GM10847 (cell line): Measurements from ENCODE around the gene STX18.

Experiments
- POLR2A ChIP-seq: IDR thresholded peaks from 2 replicates; pipeline ENCODE4 v1.6.1; 2011; ENCODE audit not compliant: insufficient read length; ENCODE audit errors: extremely low read depth

Gene STX18

DNA sequence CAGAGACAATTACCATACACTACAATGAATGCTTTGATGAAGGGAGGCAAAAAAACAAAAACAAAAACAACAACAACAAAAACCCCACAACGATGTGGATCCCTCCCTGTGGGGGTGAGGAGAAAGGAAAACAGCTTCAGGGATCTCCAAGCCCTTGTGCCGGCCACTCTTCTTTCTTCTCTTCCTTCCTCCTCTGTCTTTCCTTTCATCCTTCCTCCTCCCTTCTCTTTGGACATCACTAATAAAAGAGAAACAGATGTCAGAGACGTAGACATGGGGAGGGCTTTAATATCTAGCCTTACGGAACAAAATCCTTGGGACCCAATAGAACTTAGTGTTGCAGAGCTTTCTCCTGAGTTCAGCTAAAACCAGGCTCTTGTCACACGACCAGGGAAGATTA is 18.8 kb upstream of the STX18 start:
- no peak for TF ChIP-seq POLR2A

- TF ChIP-seq POLR2A, result no peak
Measured at GRCh38 chr4:4560136-4560535, 18.3 kb upstream of the STX18 start.

DNA sequence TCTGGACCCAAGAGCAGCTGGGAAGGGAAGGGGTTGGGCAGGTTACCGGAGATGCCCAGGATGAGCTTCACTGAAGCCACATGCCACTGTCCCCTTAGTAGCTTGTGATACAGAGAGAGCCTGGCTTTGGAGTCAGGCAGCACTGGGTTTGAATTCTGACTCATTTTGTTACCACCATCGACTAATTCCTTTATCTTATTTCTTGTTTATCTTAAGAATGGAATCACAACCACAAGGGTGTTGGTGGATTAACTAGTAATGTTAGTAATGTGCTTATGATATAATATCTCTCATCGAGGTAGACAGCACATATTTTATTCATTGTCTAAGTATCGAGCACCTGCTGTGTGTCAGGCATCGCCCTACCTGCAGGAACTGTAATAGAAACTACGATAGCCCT is 17.7 kb upstream of the STX18 start:
- TF ChIP-seq POLR2A, result no peak

DNA sequence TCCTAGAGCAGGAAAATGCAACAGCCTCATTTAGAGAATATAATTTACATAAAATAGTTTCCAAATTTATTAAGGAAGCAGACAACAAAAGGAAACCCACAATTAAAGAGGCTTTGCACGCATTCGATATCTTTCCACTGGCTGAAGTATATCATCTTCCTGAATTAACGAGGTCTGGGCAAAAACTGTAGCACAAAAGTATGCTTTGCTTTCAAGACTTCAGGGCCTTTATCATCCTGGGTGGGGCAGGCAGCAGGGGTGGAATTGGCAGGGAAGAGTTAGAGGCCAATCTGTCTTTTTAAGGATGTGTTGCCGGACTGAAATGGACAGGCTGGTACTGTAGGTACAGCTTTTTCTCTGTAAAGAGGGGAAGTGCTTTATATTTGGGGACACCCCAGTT is 17.0 kb upstream of the STX18 start:
- no peak for TF ChIP-seq POLR2A

- no peak for TF ChIP-seq POLR2A
Measured at GRCh38 chr4:4555916-4556315, 14.1 kb upstream of the STX18 start.

- no peak for TF ChIP-seq POLR2A
Measured at GRCh38 chr4:4554234-4554633, 12.4 kb upstream of the STX18 start.

DNA sequence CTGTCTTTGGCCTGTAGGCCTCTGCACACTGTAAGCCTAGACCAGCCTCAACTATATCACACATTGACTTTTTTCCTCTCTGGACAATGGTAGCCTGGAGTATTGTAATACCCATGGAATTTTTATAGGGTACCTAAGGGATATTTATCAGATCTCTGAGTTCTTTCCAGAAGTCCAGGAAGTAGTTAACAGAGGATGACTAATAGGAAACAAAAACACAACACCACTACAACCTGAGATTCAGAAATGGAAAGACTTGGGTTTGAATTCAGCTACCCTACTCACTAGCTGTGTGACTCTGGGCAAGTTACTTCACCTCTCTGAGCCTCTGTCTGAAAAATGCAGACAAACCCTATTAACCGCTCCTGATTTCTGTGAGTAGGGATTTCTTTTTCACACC is 7.7 kb upstream of the STX18 start:
- TF ChIP-seq POLR2A, result no peak

- no peak for TF ChIP-seq POLR2A
Measured at GRCh38 chr4:4542774-4543485, 1.1 kb upstream of the STX18 start.

- no peak for TF ChIP-seq POLR2A
Measured at GRCh38 chr4:4541040-4541631, 712 bp downstream of the STX18 start.

DNA sequence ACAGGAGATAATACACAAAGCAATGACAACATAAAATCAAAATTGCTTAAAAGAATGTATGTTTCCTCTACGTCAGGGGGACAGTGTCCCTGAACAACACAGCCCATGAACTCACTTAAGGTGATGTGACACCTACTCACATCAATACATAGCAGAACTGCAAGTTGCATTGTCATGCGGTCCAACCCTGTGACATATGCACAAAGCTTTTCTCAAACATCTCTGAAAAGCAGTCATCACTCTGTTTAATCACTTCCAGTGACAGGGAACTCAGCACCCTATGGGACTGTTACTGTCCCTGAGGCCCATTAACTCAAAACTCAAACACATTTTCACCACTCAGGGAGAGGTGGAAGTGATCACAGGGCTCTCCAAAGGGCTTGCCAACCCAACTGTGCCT is 2.4 kb downstream of the STX18 start:
- TF ChIP-seq POLR2A, result no peak

DNA sequence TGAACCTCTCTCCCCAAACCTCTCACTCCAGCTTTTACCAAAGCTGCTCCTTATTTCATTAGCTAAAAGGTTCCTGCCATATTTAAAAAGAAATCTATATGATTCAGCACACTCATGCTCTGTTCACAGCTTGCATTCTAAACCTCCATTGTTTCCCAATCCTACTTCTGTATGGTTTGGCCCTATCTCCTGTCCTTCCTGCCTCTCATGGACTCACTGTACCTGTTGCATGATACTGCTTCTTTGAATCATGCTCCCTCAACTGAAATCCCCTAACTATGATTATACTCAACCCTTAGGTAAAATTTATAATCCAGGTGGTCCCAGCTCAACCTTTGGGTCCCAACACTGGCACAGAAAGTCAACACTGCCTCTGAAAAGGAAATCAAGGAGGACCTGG is 6.3 kb downstream of the STX18 start:
- TF ChIP-seq POLR2A, result no peak

DNA sequence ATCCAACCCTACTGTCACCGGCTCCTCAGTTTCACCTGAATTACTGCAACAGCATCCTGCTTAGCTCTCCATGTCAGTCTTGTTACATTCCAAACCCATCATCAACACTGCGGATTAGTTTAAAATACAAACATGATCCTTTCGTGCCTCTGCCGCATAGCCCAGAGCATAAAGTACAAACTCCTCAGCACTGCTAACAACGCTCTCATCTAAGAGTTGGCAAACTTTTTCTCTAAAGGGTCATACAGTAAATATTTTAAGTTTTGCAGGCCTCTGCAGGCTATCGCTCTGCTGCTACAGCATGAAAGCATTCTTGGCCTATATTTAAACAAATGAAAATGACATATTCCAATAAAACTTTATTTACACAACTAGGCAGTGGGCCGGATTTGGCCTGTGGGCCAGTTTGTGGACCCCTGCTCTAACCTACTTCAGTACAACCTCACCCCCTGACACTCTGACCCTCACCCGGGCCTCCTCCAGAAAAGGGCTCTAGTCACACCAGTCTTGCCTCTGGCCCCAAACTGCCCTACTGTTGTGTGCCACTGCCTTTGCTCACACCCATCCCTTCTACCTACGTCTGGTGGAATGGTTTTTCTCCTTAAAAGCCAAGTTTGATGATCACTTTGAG is 7.2 kb downstream of the STX18 start:
- TF ChIP-seq POLR2A, result no peak

DNA sequence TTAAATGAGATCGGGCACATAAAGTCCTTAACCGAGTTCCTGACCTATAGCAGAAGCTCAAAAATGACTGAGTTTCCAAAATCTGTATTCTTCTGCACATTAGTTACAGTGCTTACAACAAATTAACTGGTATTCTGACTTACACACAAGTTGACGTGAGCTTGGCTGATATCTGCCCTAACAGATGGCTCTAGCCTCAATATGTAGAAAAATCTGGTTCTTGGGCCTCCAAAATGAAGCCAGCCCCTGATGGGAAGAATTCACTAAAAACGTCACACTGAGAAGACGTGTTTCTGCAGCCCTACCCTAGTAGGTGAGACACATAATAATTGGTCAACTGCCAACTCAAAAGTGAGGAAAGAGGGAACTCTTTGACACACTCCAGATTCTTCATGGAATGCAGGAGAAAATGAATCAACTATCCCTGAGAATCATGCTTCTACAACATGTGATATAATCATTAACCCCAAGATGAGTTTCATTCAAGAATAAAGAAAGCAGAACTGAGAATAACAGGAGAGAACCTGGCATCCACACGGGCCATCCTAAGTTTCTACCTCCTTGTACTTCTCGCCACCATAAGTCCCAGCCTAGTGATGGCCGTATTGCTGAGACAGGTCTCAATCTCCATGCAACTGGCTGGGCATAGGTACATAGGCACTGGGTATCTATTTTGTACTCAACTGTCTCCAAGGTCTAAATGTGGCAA is 8.2 kb downstream of the STX18 start:
- TF ChIP-seq POLR2A, result no peak

GRCh38 chr4:4532371-4533154 is 9.3 kb downstream of the STX18 start:
- no peak for TF ChIP-seq POLR2A

DNA sequence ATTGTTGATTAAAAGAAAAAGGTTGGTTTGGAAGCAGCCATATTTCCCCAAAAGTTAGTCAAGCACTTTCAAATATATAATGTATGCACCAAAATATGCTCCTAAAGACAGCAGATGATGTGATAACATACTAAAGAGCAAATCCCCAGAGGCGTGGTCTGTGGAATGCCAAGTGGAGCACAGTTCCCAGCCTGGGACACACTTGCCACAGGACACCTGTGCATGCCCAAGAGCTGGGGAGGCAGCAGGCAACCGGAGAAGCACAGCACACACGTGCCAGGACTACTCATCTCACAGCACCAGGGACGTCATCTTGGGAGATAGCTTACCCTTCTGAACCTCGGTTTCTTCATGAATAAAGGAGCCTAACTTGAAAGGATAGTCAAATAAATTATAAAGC is 12.5 kb downstream of the STX18 start:
- no peak for TF ChIP-seq POLR2A
